GM12801 (cell line): ENCODE measurements around the gene CENPM.

Source experiments
- TF ChIP-seq, protein P1 (sequence below): IDR thresholded peaks from one replicate; pipeline ENCODE4 v1.5.1; 2011; ENCODE audit warnings: control low read depth; ENCODE audit not compliant: insufficient read length; ENCODE audit errors: extremely low read depth

CENPM gene

GRCh38 chr22:41946629-41947423 lies at the start of gene CENPM:
Gene CENPM (minus strand): TSS chr22:41947152. CDS start chr22:41947076, 76 bp downstream.
- TF ChIP-seq, protein P1, sequence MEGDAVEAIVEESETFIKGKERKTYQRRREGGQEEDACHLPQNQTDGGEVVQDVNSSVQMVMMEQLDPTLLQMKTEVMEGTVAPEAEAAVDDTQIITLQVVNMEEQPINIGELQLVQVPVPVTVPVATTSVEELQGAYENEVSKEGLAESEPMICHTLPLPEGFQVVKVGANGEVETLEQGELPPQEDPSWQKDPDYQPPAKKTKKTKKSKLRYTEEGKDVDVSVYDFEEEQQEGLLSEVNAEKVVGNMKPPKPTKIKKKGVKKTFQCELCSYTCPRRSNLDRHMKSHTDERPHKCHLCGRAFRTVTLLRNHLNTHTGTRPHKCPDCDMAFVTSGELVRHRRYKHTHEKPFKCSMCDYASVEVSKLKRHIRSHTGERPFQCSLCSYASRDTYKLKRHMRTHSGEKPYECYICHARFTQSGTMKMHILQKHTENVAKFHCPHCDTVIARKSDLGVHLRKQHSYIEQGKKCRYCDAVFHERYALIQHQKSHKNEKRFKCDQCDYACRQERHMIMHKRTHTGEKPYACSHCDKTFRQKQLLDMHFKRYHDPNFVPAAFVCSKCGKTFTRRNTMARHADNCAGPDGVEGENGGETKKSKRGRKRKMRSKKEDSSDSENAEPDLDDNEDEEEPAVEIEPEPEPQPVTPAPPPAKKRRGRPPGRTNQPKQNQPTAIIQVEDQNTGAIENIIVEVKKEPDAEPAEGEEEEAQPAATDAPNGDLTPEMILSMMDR: no peak

DNA sequence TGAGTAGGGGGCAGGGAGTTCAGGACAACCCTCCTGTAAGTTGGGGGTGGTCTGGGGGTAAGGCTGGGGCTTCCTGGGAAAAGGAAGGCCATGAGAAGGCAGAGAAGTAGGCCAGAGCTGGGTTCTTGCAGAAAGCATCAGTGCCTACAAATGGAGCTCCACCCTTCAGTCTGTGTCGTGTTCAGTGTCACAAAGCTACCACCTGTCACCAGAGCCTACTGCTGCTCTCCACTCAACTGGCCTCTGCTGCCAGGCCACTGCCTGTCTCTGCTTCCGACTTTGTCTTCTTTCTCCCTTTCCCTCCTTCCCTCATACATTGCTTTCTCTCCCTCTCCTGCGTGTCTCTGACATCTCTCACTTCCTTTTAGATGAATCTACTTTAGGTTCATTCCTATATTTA lies 48.3 kb upstream of the CENPM start:
- TF ChIP-seq, protein P1: no peak

DNA sequence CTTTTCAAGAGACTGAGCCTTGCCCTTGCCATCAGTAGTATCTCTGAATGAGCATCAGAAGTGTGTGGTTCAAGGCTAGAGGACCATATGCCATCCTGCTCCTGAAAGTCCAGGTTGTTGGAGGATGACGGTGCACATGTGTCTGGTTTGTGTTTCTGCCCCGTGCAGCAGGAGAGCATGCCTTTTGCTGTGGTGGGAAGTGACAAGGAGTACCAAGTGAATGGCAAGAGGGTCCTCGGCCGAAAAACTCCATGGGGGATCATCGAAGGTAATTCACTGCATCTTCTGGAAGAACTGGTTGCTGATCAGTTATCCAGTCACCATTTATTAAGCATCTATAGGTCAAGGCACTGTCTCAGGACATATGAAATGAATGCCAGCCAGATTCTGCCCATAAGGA lies 45.5 kb upstream of the CENPM start:
- TF ChIP-seq, protein P1: no peak

GRCh38 chr22:41991111-41991510 lies 44.2 kb upstream of the CENPM start:
- TF ChIP-seq, protein P1: no peak

GRCh38 chr22:41989246-41989645 lies 42.3 kb upstream of the CENPM start:
- TF ChIP-seq, protein P1: no peak

DNA sequence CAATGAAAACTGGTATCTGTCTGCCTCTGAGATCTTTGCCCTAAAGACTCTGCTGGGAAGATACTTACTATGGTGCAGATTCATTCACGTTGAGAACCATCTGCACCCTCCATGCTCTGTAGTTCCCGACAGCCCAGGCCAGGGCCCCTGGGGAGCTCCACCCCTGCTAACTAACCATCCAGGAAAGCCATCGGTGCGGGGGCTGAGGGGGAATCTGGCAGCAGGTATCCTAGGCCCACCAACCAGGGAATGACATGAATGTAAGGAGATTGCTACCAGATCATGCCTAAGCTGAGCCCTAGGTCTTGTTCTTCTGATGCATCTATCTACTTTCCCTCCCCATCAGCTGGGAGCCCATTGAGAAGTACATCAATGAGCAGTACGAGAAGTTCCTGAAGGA lies 40.3 kb upstream of the CENPM start:
- TF ChIP-seq, protein P1: no peak

GRCh38 chr22:41983513-41984405 lies 36.8 kb upstream of the CENPM start:
- TF ChIP-seq, protein P1: no peak
